GM19035 (cell line): ENCODE measurements around the gene PDE4DIP.
"Not testable (repeated sequence)": the region's sequence is repeated elsewhere in the genome, so short reads cannot be mapped to it uniquely, and the experiment has no call there.

Experiments
- ATAC-seq: cut with Tn5 transposase; IDR thresholded peaks from one replicate; pipeline ENCODE4 v1.9.1; 2021; ENCODE audit not compliant: unreplicated experiment

PDE4DIP gene

GRCh38 chr1:148844220-148844619, at the start of gene PDE4DIP:
PDE4DIP (plus strand) TSS chr1:148844428; CDS start chr1:148844775, 347 bp downstream.
- ATAC-seq, result peak; percentile 69

GRCh38 chr1:148808268-148808928, 35.8 kb upstream of the PDE4DIP start:
- not testable (repeated sequence) for ATAC-seq

- ATAC-seq, result not testable (repeated sequence)
Measured at GRCh38 chr1:148808929-148809283, 35.3 kb upstream of the PDE4DIP start.

DNA sequence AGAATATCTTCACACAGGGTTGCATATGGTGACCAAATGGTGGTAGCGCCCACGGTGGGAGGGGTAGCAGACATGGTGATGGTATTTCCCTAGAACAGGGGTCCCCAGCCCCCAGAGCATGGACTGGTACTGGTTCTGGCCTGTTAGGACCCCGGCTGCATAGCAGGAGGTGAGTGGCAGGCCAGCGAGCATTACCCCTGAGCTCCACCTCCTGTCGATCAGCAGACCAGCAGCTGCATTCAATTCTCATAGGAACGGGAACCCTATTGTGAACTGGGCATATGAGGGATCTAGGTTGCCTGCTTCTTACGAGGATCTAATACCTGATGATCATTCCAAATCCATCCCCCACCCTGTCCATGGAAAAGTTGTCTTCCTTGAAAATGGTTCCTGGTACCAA, 22.0 kb upstream of the PDE4DIP start:
- not testable (repeated sequence) for ATAC-seq

DNA sequence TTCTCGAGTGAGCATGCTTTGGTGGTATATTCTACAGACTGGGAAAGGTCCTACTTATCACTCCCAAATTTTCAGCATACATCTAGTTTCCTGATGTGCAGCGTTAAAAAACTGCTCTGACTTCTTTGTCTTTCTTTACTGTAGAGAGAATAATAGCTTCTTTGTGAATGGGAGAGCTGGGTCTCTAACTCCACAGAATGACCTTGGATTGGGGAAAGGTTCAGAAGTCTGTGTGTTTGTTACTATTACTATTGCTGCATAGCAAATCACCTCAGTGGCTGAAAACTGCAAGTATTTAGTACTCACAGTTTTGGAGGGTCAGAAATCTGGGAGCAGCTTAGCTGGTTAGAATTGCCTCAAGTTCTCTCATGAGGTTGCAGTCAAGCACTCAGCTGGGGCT, 20.4 kb upstream of the PDE4DIP start:
- not testable (repeated sequence) for ATAC-seq

- not testable (repeated sequence) for ATAC-seq
Measured at GRCh38 chr1:148825029-148825428, 19.2 kb upstream of the PDE4DIP start.

GRCh38 chr1:148828531-148828930, 15.7 kb upstream of the PDE4DIP start:
- ATAC-seq, result not testable (repeated sequence)

DNA sequence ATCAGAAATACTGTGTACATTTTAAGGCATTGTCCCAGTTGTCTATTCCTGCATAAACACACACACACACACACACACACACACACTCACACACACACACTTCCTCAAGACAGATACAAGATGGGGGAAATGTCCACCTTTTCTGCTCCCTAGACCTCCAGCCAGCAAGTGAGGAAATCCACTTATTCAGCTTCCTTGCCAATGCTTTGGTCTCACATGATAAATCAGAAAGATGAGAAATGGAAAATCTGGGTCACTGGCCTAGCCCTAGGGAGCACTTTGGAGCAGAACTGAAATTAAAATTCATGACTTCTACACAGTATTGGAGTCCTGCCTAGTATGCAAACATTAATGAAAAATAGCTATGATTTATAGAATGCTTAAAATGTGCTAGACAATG, 15.3 kb upstream of the PDE4DIP start:
- ATAC-seq, result not testable (repeated sequence)

DNA sequence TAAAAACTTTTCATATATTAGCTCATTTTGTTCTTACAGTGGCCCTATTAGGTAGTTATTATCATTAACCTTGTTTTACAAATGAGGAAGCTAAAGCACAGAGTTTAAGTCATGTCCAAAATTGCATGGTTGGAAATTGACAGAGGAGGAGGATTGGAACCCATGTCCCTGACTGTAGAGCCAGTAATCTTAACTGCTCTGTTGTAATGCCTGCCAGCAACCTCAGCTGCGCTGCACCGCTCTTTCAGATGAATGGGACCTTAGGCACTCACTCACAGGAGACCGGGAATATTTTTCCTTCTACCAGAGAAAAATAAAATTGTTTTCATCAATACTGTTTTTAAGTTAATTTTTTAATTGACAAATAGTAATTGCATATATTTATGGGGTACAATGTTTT, 14.9 kb upstream of the PDE4DIP start:
- not testable (repeated sequence) for ATAC-seq

- not testable (repeated sequence) for ATAC-seq
Measured at GRCh38 chr1:148841262-148841661, 3.0 kb upstream of the PDE4DIP start.

GRCh38 chr1:148844651-148845050, 423 bp downstream of the PDE4DIP start:
- ATAC-seq, result not testable (repeated sequence)

DNA sequence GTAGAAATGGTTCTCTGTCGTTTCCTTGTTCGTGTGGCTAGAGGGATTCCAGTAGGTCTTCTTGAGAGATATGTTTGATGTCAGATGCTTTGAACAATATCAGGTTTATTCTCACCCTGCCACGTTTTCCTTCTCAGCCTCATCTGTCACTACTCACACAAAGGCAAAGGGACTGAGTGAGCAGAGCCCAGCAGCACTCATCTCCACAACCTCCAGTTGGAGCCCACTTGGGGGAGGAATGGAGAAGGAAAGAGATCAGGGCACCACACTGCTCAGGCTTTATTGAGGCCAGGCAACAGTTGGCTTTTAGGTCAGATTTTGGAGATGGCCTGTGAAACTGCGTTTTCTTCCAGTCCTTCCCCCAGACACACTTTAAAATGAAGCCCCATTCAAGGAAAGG, 840 bp downstream of the PDE4DIP start:
- not testable (repeated sequence) for ATAC-seq

GRCh38 chr1:148850347-148850746, 6.1 kb downstream of the PDE4DIP start:
- ATAC-seq, result not testable (repeated sequence)

DNA sequence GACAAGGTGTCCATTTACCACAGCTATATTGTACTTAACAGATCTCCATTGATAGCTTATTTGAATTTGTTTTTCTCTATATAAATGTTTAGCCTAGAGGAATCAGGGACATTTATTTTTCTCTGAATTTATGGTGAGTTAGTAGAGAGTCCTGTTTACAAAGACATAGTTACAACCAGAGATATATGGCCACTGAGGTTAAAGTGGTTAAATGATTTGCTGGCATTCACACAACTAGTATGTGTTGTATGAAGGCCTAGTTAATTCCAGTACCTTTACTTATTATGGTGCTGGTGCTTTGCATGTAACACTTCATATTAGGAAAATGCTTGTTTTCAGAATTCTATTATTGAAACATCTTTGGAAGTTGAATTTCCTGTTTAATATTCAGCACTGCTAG, 6.6 kb downstream of the PDE4DIP start:
- ATAC-seq, result not testable (repeated sequence)

GRCh38 chr1:148851684-148852083, 7.5 kb downstream of the PDE4DIP start:
- not testable (repeated sequence) for ATAC-seq

GRCh38 chr1:148853363-148853762, 9.1 kb downstream of the PDE4DIP start:
- ATAC-seq, result not testable (repeated sequence)

GRCh38 chr1:148854063-148854462, 9.8 kb downstream of the PDE4DIP start:
- ATAC-seq, result not testable (repeated sequence)

GRCh38 chr1:148855367-148855766, 11.1 kb downstream of the PDE4DIP start:
- not testable (repeated sequence) for ATAC-seq

- not testable (repeated sequence) for ATAC-seq
Measured at GRCh38 chr1:148860049-148860448, 15.8 kb downstream of the PDE4DIP start.

DNA sequence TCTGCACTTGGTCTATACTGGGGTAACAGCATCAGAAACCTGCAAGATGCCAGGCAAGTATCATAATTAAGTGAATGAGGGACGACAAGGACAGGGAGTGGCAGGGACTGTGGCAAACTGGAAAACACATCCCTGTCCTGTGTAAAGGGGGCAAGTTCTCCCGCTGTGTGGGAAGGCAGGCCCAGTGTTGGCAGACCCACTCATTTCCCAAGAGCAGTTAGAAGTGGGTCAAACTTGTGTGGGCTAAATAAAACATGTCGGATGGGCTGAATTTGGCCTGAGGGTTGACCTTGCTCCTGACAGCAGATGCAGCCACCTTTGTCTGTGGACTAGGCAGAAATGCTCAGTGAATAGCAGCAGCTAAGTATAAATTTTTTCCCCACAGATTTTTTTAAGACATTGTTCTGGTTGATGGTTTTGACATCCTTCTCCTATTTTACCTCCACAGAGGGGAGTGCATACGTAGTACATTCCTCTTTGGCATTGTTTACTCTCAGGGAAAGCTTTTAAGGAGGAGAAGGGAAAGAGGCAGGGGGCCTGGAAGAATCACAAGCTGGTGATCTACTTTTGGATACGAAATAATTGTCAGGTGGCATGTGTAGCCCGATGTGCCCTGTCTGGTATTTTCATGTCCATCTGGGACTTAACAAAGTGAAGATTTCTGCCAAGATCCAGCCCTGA, 16.5 kb downstream of the PDE4DIP start:
- ATAC-seq, result not testable (repeated sequence)

DNA sequence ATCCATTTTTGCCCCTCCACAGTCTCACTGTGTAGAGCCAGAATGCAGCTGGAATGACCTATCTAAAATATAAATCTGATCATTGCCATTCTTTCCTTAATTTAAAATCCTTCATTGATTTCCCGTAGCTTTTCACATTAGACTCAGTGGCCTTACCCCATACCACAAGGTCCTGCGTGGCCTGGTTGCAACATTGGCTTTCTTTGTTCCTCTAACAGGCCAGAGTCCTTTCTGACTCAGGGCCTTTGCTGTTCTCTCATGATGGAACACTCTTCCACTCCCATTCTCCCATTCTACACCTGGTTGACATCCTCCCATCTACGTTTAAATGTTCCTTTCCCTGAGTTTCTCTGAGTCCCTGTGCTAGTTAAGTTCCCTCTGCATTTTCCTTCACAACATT, 18.4 kb downstream of the PDE4DIP start:
- not testable (repeated sequence) for ATAC-seq

DNA sequence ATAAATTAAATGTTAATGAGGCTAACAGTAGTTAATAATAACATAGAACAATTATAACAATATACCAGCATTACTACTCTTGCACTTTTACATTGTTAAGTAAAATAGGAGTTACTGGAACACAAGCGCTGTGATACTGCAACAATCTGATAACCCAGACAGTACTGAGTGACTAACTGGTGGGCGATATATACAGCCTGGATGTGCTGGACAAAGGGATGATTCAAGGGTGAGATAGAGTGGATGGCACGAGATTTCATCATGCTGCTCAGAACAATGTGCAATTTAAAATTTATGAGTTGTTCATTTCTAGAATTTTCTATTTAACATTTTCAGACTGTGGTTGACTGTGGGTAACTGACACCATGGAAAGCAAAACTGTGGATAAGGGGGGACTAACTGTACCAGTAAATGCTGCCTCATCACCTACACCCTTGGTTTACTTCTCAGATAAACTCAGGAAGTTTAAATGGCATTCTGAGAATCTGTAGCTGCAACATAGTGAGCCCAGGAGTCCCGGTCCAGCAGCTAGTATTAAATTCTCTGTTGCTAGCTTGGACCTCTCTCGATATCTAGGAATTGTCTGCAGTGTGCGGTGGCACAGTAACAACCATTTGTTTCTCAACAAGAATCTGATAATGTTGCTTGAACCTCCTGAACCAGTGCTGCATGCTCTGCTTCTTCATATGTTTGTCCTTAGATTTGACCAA, 24.9 kb downstream of the PDE4DIP start:
- ATAC-seq, result not testable (repeated sequence)
